ENCODE data around the gene PRR20G. TPM values are rescaled to one million over a fixed set of nuclear protein-coding genes. Genes with fewer than 3 reads are reported as not detected.

PRR20G gene
- total and polyA plus RNA-seq, 2 of the 8 experiments (the other 6 are each of a cell fraction or from before 2014, with no cell fraction given) = 0.24 TPM; not detected in 1

- Histone ChIP-seq H2AFZ (ENCODE audit: low read length) (no peak overlapping the region), H4K8ac (ENCODE audit: extremely low read depth, insufficient read depth, low read length) (no peak overlapping the region), H4K91ac (replicated peaks; ENCODE audit: insufficient read length, low read length) (no peak overlapping the region), H3K18ac (ENCODE audit: extremely low read depth, low read length) (no peak overlapping the region), H3K27me3 (replicated peaks in 1 of 4; ENCODE audit: control insufficient read depth in 3 of 4, extremely low read depth in 1 of 4, insufficient read depth in 3 of 4, low read length in 3 of 4) (no peaks in the 10 kb centered on the region), H3K23me2 (ENCODE audit: low read depth, low read length) (no peaks in the 10 kb centered on the region; the same call in 1 of the 2 replicates), H3K4me2 (ENCODE audit: insufficient read depth in 1 of 2, low read depth in 2 of 2, low read length in 2 of 2) (no peak overlapping the region), H2BK12ac (ENCODE audit: low read depth, low read length) (no peak overlapping the region; the same call in 1 of the 2 replicates), H3K4ac (replicated peaks; ENCODE audit: insufficient read length, low read depth, low read length) (no peak overlapping the region), H3K56ac (replicated peaks; ENCODE audit: insufficient read length, low read depth, low read length) (no peak overlapping the region), H3K36me3 (ENCODE audit: control insufficient read depth in 2 of 4, insufficient read depth in 4 of 4, low read length in 3 of 4) (no peaks in the 10 kb centered on the region), H3K79me1 (ENCODE audit: low read depth, low read length) (no peaks in the 10 kb centered on the region), H3K14ac (ENCODE audit: insufficient read length) (no peak overlapping the region), H4K20me1 (replicated peaks in 1 of 2; ENCODE audit: control insufficient read depth in 1 of 2, insufficient read depth in 2 of 2, low read length in 2 of 2) (no peaks in the 10 kb centered on the region), H4K5ac (ENCODE audit: insufficient read length, low read depth, low read length) (no peak overlapping the region), H2BK5ac (ENCODE audit: low read depth, low read length) (no peak overlapping the region), H2BK20ac (ENCODE audit: low read length) (no peak overlapping the region), H2BK120ac (replicated peaks; ENCODE audit: low read depth, low read length) (no peak overlapping the region), H2BK15ac (ENCODE audit: low read length) (no peak overlapping the region), H3K79me2 (ENCODE audit: control insufficient read depth in 1 of 2, insufficient read depth in 2 of 2, low read length in 2 of 2) (no peaks in the 10 kb centered on the region), H3K9ac (replicated peaks in 1 of 4; ENCODE audit: extremely low read depth in 1 of 4, low read depth in 3 of 4, low read length in 3 of 4) (no peak overlapping the region), H3K23ac (ENCODE audit: insufficient read length) (no peak overlapping the region), H3K4me3 (ENCODE audit: extremely low read depth in 1 of 4, insufficient read depth in 2 of 4, low read depth in 3 of 4, low read length in 4 of 4) (no peak overlapping the region), H3K9me3 (ENCODE audit: insufficient read depth in 2 of 2, low read depth in 1 of 2, low read length in 1 of 2) (no peaks in the 10 kb centered on the region), H2AK5ac (ENCODE audit: low read depth, low read length) (no peak overlapping the region), H3K4me1 (replicated peaks in 1 of 4; ENCODE audit: control insufficient read depth in 3 of 4, insufficient read depth in 4 of 4, low read length in 3 of 4) (no peaks in the 10 kb centered on the region), H3K27ac (ENCODE audit: low read depth, low read length) (no peak overlapping the region)
- no peak for DNase-seq (ENCODE audit: low read depth in 1 of 2, low spot score in 2 of 2)
- WGBS, 2 experiments (ENCODE audit: extremely low coverage in 1 of 2, insufficient coverage in 1 of 2, insufficient read length in 1 of 2, insufficient replicate concordance in 2 of 2, low coverage in 1 of 2, low lambda C conversion rate in 2 of 2, missing lambda C conversion rate in 1 of 2) = 88% methylated on average over 6 of the region's 6 CpGs; no CpG with 5 or more reads in 1 of the 2 experiments
- CTCF ChIA-PET (ENCODE audit: partially characterized antibody) = interaction anchor here (1.6 kb wide), 1 partner anchor 245 kb away, joined by 4 read pairs; no protein-coding TSS in a partner anchor
- TF ChIP-seq BRCA1 (IDR thresholded peaks at IDR 0.05; ENCODE audit: low read depth, low read length) = no peak
- no peak for TF ChIP-seq POLR2A (IDR thresholded peaks at IDR 0.05; ENCODE audit: control extremely low read depth in 1 of 2, low read depth in 2 of 2, low read length in 2 of 2)
- TF ChIP-seq POLR2AphosphoS5 (IDR thresholded peaks at IDR 0.05; ENCODE audit: low read depth, low read length) = no peak
- POLR2A ChIA-PET (ENCODE audit: partially characterized antibody) = no interaction called here
- no peak for FAIRE-seq
These were observed 11.4 kb upstream of the PRR20G start for GRCh38 chr3:127299276-127299675.
